ENCODE results near the gene ADI1. TPM values are rescaled to one million over a fixed set of nuclear protein-coding genes. Genes with fewer than 3 reads are reported as not detected.

The ADI1 gene
- polyA plus RNA-seq, 1 of the 3 experiments (the other 2 are of a cell fraction): 67.2 TPM

GRCh38 chr2:3447789-3448317, 71.5 kb downstream of the ADI1 start:
- H3K36me3 ChIP-seq (replicated peaks in 1 of 2; ENCODE audit: control insufficient read depth in 1 of 2, insufficient read depth in 2 of 2, low read length in 1 of 2): peaks cover 36 to 84% of the 10 kb centered on the region in 2 experiments
- H4K20me1 ChIP-seq (ENCODE audit: insufficient read depth): no peaks in the 10 kb centered on the region
- H3F3A ChIP-seq (replicated peaks; ENCODE audit: insufficient read depth): no peaks in the 10 kb centered on the region
- POLR2A ChIA-PET: interaction anchor here (0.7 to 1.0 kb wide), 4 partner anchors 14 to 68 kb away, joined by 3 to 7 read pairs (median 4); partner anchors contain the start of gene TRAPPC12
- H3K4me2 ChIP-seq: no peak overlapping the region
- peak; percentile 27; the same call in 1 of the 2 replicates for TF ChIP-seq SMC3 (IDR thresholded peaks at IDR 0.05; ENCODE audit: low read depth, low read length)
- peak; percentile 31 for TF ChIP-seq CHD2 (IDR thresholded peaks at IDR 0.05; ENCODE audit: low read length, partially characterized antibody)
- TF ChIP-seq RXRA (IDR thresholded peaks at IDR 0.05; ENCODE audit: borderline replicate concordance, low read depth): no peak
- TF ChIP-seq GATA2 (CRISPR knock-in tag; IDR thresholded peaks at IDR 0.05): peak; percentile 67
- TF ChIP-seq TCF12 (IDR thresholded peaks at IDR 0.05): no peak
- TF ChIP-seq FOXJ3 (CRISPR knock-in tag; IDR thresholded peaks at IDR 0.05): peak; percentile 81
- TF ChIP-seq EP300 (IDR thresholded peaks at IDR 0.05; ENCODE audit: borderline replicate concordance in 1 of 2, low read depth in 1 of 2, low read length in 1 of 2): peak in 1 of 2 experiments; percentile 86; a peak in 2 of 4 replicates
- no peak; the same call in 1 of the 2 replicates for TF ChIP-seq RFX5 (IDR thresholded peaks at IDR 0.05; ENCODE audit: low read length)
- no peak for TF ChIP-seq MAX (IDR thresholded peaks at IDR 0.05; ENCODE audit: low read depth)
- TF ChIP-seq RCOR1 (IDR thresholded peaks at IDR 0.05; ENCODE audit: low read length): peak; percentile 79
- TF ChIP-seq RAD21 (IDR thresholded peaks at IDR 0.05; ENCODE audit: low read length): peak; percentile 72
- TF ChIP-seq MXI1 (IDR thresholded peaks at IDR 0.05; ENCODE audit: low read depth, low read length): peak; percentile 93
- no peaks in the 10 kb centered on the region for H3K9me3 ChIP-seq
- H3K4me1 ChIP-seq (ENCODE audit: control insufficient read depth in 1 of 2, insufficient read depth in 2 of 2, low read depth in 1 of 2, low read length in 1 of 2): peaks cover 0 to 29% of the 10 kb centered on the region in 2 experiments; a peak in 2 of 4 replicates
- H3K27me3 ChIP-seq (ENCODE audit: insufficient read depth): no peaks in the 10 kb centered on the region
- peak overlapping the region in 1 of 2 experiments; percentile 94; a peak in 2 of 4 replicates for H3K27ac ChIP-seq (ENCODE audit: low read depth in 2 of 2, low read length in 1 of 2)
- H2AFZ ChIP-seq (ENCODE audit: low read depth): no peak overlapping the region
- peak; percentile 91 for DNase-seq
- CTCF ChIA-PET: interaction anchor here (0.7 to 3.1 kb wide), 14 partner anchors 11 to 270 kb away, joined by 3 to 27 read pairs (median 4); partner anchors contain the start of gene TRAPPC12
- H3K4me3 ChIP-seq (ENCODE audit: low read depth in 2 of 2, low read length in 1 of 2): no peak overlapping the region
- H3K9me2 ChIP-seq: no peaks in the 10 kb centered on the region
- H3K9ac ChIP-seq: no peak overlapping the region
- whole genome bisulfite sequencing (ENCODE audit: low lambda C conversion rate): 85% methylated on average over 9 of the region's 9 CpGs
- no peaks in the 10 kb centered on the region for H3K79me2 ChIP-seq (ENCODE audit: insufficient read depth)

Other genes with a start within 250 kb of the ADI1 start
- 85.9 and 103 TPM in 2 replicates for gene EIPR1, start 141.7 kb downstream of the ADI1 start, polyA plus RNA-seq (2012; rRNA removed)
- gene TRAPPC12, start 139.8 kb downstream of the ADI1 start, polyA plus RNA-seq (2012; rRNA removed): 59.5 and 83.3 TPM in 2 replicates
- gene RNASEH1, start 38.8 kb upstream of the ADI1 start, polyA plus RNA-seq (2012; rRNA removed): 34.4 and 35.3 TPM in 2 replicates
- gene RPS7, start 55.7 kb upstream of the ADI1 start, polyA plus RNA-seq (2012; rRNA removed): 2,166 and 2,477 TPM in 2 replicates
- gene COLEC11, start 75.6 kb upstream of the ADI1 start, polyA plus RNA-seq (2012; rRNA removed): 8.7 and 15.2 TPM in 2 replicates
- 0.08 TPM in 1 of 2 replicates, not detected in the other for gene ALLC, start 138.7 kb upstream of the ADI1 start, polyA plus RNA-seq (2012; rRNA removed)
- not detected in 2 replicates for gene DCDC2C, start 184.0 kb upstream of the ADI1 start, polyA plus RNA-seq (2012; rRNA removed)

All from SK-N-SH (cell line).